ENCODE results near the gene VAPA. TPM values are rescaled to one million over a fixed set of nuclear protein-coding genes. Genes with fewer than 3 reads are reported as not detected.

VAPA gene
- total and polyA plus RNA-seq, 2 donors (not counting 3 experiments of a cell fraction or from before 2014, with no cell fraction given), result 105 to 163 TPM

DNA sequence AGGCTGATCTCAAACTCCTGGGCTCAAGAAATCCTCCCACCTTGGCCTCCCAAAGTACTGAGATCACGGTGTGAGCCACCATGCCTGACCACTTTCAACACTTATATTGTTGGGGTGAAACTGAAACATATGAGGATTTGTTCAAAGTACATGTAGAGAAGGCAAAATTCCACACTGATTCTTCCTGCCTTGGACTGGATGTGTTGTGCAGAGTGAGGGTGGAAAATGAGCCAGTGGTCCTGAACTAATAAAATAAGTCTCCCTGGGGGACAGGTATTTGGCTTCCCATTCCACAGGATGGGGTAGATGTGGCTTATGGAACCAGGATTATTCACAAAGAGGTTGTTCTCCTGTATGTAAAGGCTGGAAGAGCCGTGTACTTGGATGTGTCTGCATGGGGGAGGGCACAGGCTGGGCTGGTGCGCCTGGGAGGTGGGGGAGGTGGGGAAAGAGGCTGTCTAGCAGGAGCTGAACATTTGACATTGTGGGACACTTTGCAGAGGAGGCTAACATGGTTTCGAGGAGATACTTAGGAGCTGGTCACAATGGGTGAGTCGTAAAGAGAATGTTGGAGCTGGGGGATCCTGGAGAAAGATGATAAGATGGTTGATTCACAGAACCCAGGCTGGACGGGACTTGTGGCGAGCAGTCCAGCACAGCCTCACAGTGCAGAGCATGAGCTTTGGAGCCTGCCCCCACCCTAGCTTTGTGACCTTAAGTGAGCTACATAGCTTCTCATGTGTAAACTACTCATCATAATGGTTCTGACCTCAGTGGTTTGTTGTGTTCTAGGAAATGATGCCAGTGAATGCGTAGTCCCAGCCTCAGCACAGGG lies 28.4 kb upstream of the VAPA start, which contains the start of gene TXNDC2:
TXNDC2 (plus strand) TSS at position 804 of the 835 bp plus-strand sequence. CDS start 708 bp downstream, outside the sequence.
- H3K9ac ChIP-seq (replicated peaks; ENCODE audit: extremely low read depth, insufficient read depth, low read length), result no peak within 1 kb of the TSS
- intact Hi-C loops (cut with micrococcal nuclease), result no loop called here
- no peaks in the 10 kb centered on the region for H3K9me1 ChIP-seq (replicated peaks; ENCODE audit: control insufficient read depth, extremely low read depth, insufficient read depth, low read length)
- no peaks in the 10 kb centered on the region for H3K4me1 ChIP-seq (ENCODE audit: control insufficient read depth, extremely low read depth, insufficient read depth, low read length)
- ChIA-PET CTCF (interaction anchor here (1.5 kb wide), 1 partner anchor 14 kb away, joined by 3 read pairs; no protein-coding TSS in a partner anchor), POLR2A (no interaction called here)
- no peak within 1 kb of the TSS for H3K4me3 ChIP-seq (replicated peaks in 1 of 3; ENCODE audit: insufficient read depth in 1 of 3, low read depth in 1 of 3, low read length in 3 of 3)
- no peak within 1 kb of the TSS for H3K27ac ChIP-seq (ENCODE audit: insufficient read depth, low read depth, low read length)
- H4K20me1 ChIP-seq (replicated peaks; ENCODE audit: control insufficient read depth, extremely low read depth, insufficient read depth, low read length), result no peaks in the 10 kb centered on the region
- dilution Hi-C loops (cut with MboI; ENCODE audit: extremely low pct_ligation_motif_present, low sequenced_read_pairs), result no loop called here
- H2AFZ ChIP-seq (ENCODE audit: low read depth, low read length), result no peak within 1 kb of the TSS
- BruUV-seq (replicated peaks), result no TSS peak
- no peaks in the 10 kb centered on the region for H3K9me3 ChIP-seq (replicated peaks; ENCODE audit: control insufficient read depth, insufficient read depth, low read length)
- no peaks in the 10 kb centered on the region for H3K27me3 ChIP-seq (ENCODE audit: control insufficient read depth in 2 of 2, insufficient read depth in 2 of 2, low read length in 2 of 2)
- H3K4me2 ChIP-seq (ENCODE audit: insufficient read depth, low read length), result no peak within 1 kb of the TSS
- H3K79me2 ChIP-seq (ENCODE audit: control insufficient read depth, insufficient read depth, low read length), result no peaks in the 10 kb centered on the region
- DNase-seq (ENCODE audit: low read depth, low spot score) (no peak), FAIRE-seq (no peak)
- H3K36me3 ChIP-seq (ENCODE audit: control insufficient read depth in 2 of 2, extremely low read depth in 1 of 2, insufficient read depth in 2 of 2, low read length in 2 of 2), result no peaks in the 10 kb centered on the region
- TF ChIP-seq GATA2 (IDR thresholded peaks at IDR 0.05; ENCODE audit: insufficient read depth, insufficient read length, low read depth, low read length), result no peak
- TF ChIP-seq, protein P1, sequence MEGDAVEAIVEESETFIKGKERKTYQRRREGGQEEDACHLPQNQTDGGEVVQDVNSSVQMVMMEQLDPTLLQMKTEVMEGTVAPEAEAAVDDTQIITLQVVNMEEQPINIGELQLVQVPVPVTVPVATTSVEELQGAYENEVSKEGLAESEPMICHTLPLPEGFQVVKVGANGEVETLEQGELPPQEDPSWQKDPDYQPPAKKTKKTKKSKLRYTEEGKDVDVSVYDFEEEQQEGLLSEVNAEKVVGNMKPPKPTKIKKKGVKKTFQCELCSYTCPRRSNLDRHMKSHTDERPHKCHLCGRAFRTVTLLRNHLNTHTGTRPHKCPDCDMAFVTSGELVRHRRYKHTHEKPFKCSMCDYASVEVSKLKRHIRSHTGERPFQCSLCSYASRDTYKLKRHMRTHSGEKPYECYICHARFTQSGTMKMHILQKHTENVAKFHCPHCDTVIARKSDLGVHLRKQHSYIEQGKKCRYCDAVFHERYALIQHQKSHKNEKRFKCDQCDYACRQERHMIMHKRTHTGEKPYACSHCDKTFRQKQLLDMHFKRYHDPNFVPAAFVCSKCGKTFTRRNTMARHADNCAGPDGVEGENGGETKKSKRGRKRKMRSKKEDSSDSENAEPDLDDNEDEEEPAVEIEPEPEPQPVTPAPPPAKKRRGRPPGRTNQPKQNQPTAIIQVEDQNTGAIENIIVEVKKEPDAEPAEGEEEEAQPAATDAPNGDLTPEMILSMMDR (IDR thresholded peaks at IDR 0.05; ENCODE audit: extremely low read depth in 1 of 2, insufficient read depth in 1 of 2, low read depth in 1 of 2, low read length in 2 of 2), result no peak
- no peak for TF ChIP-seq MYC (IDR thresholded peaks at IDR 0.05; ENCODE audit: low read depth, low read length)
- TF ChIP-seq POLR2A (IDR thresholded peaks at IDR 0.05; ENCODE audit: low read depth, low read length), result no peak
- TF ChIP-seq JUN (IDR thresholded peaks at IDR 0.05; ENCODE audit: borderline replicate concordance, insufficient read depth, insufficient read length, low read depth), result no peak
- TF ChIP-seq, protein P2, sequence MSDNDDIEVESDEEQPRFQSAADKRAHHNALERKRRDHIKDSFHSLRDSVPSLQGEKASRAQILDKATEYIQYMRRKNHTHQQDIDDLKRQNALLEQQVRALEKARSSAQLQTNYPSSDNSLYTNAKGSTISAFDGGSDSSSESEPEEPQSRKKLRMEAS (IDR thresholded peaks at IDR 0.05; ENCODE audit: insufficient read depth, insufficient read length), result no peak
- TF ChIP-seq EZH2 (IDR thresholded peaks at IDR 0.05; ENCODE audit: borderline replicate concordance, low read depth, low read length, severe bottlenecking), result no peak
- no peak for TF ChIP-seq POLR2AphosphoS5 (IDR thresholded peaks at IDR 0.05; ENCODE audit: insufficient read depth, low read depth, low read length)
- TF ChIP-seq FOS (IDR thresholded peaks at IDR 0.05; ENCODE audit: borderline replicate concordance, insufficient read depth, low read length), result no peak
